ENCODE measurements around the gene SF3B6. TPM values are rescaled to one million over a fixed set of nuclear protein-coding genes. Genes with fewer than 3 reads are reported as not detected.
A peak's percentile ranks its signal among the peaks of the same experiment; 100 is the strongest.

Gene SF3B6
- total RNA-seq, 1 donor from 2014 or later = 102 TPM

DNA sequence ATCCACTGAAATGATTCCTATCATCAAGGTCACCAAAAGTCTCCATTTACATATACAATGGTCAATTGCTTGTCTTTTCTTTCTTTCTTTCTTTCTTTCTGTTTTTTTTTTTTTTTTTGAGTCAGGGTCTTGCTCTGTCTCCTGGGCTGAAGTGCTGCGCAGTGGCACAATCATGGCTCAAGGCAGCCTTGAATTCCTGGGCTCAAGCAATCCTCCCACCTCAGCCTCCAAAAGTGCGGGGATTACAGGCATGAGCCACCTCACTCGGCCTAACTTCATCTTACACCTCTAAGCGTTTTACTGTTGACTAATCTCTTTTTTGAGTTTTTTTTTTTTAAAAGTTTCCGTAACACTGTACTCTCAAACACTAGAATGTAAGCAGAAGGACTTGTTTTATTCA lies 867 bp downstream of the SF3B6 start:
- peaks cover 31% of the 10 kb centered on the region for H3K4me1 Mint-ChIP-seq (ENCODE audit: unreplicated experiment)
- DNase-seq (ENCODE audit: extremely low spot score, unreplicated experiment) = no peak
- no peaks in the 10 kb centered on the region for H3K9me3 Mint-ChIP-seq
- no peaks in the 10 kb centered on the region for H3K27me3 Mint-ChIP-seq
- H3K36me3 Mint-ChIP-seq = peaks cover 24% of the 10 kb centered on the region
- TF ChIP-seq, protein P1, sequence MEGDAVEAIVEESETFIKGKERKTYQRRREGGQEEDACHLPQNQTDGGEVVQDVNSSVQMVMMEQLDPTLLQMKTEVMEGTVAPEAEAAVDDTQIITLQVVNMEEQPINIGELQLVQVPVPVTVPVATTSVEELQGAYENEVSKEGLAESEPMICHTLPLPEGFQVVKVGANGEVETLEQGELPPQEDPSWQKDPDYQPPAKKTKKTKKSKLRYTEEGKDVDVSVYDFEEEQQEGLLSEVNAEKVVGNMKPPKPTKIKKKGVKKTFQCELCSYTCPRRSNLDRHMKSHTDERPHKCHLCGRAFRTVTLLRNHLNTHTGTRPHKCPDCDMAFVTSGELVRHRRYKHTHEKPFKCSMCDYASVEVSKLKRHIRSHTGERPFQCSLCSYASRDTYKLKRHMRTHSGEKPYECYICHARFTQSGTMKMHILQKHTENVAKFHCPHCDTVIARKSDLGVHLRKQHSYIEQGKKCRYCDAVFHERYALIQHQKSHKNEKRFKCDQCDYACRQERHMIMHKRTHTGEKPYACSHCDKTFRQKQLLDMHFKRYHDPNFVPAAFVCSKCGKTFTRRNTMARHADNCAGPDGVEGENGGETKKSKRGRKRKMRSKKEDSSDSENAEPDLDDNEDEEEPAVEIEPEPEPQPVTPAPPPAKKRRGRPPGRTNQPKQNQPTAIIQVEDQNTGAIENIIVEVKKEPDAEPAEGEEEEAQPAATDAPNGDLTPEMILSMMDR (conservative IDR thresholded peaks at IDR 0.05) = no peak
- peak overlapping the region; percentile 97 for H3K4me3 Mint-ChIP-seq
- H3K27ac Mint-ChIP-seq = peak overlapping the region; percentile 95

DNA sequence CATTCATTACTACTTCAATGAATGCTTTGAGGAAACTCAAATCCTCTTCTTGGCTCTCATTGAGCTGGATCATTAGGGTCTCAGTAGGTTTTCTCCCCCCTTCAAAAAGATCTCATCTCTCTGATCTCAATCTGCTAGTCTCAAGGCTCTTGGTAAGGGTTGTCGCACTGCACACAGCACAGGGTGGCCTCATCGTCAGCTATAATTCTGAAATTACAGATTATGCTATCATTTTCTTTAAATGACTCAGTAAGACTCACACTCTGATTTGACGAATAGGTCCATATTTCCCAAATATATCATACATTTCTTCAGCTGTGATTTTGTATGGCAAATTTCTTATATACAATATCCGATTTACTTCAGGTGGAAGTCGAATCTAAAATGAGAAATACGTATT lies 2.3 kb downstream of the SF3B6 start:
- Mint-ChIP-seq H3K27ac (no peak overlapping the region), H3K4me1 (ENCODE audit: unreplicated experiment) (peaks cover 31% of the 10 kb centered on the region), H3K27me3 (no peaks in the 10 kb centered on the region), H3K36me3 (peaks cover 20% of the 10 kb centered on the region), H3K9me3 (no peaks in the 10 kb centered on the region), H3K4me3 (peak overlapping the region; percentile 18)
- no peak for DNase-seq (ENCODE audit: extremely low spot score, unreplicated experiment)
- TF ChIP-seq, protein P1 (conservative IDR thresholded peaks at IDR 0.05) = no peak

DNA sequence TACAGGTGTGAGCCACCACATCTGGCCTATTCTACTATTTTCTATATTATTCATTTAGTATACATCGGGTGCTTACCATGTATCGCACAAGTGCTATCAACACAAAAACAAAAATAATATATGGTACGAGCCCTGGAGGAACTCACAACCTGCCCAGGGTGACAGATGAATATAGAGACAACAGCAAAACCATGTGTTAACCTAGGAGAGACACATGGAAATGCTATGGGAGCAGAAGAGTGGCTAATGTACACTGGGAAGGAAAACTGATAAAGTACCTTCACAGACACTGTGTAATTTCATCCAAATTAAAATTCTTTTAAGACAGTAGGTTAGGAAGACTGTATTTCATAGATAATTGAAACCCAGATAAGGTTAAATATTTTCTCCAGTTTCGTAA lies 3.9 kb downstream of the SF3B6 start:
- H3K27me3 Mint-ChIP-seq = no peaks in the 10 kb centered on the region
- no peak for DNase-seq (ENCODE audit: extremely low spot score, unreplicated experiment)
- TF ChIP-seq, protein P1 (conservative IDR thresholded peaks at IDR 0.05) = no peak
- H3K27ac Mint-ChIP-seq = no peak overlapping the region
- H3K36me3 Mint-ChIP-seq = peaks cover 26% of the 10 kb centered on the region
- H3K4me1 Mint-ChIP-seq (ENCODE audit: unreplicated experiment) = peaks cover 23% of the 10 kb centered on the region
- no peaks in the 10 kb centered on the region for H3K9me3 Mint-ChIP-seq
- no peak overlapping the region for H3K4me3 Mint-ChIP-seq

DNA sequence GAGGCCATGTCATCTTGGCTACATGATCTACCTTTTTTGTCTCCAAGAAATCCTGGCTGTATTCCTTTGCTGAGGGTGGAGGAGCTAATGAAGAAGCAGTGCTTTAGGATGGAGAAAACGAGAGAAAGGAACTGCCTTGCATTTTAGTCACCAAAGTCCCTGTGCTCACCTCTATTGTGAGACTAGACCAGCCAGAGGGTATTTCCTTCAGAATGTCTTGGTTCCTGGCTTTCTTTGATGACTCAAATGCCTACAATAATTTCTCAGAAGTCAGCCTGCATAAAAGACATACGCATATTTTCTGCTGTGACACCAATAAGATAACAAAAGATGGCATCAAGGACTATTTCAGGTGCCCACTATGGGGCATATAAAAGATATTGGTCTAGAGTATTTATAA lies 10.8 kb downstream of the SF3B6 start:
- Mint-ChIP-seq H3K4me1 (ENCODE audit: unreplicated experiment) (no peaks in the 10 kb centered on the region), H3K27ac (no peak overlapping the region), H3K4me3 (no peak overlapping the region), H3K27me3 (no peaks in the 10 kb centered on the region), H3K36me3 (peaks cover 8% of the 10 kb centered on the region), H3K9me3 (no peaks in the 10 kb centered on the region)
- DNase-seq (ENCODE audit: extremely low spot score, unreplicated experiment) = no peak
- TF ChIP-seq, protein P1 (conservative IDR thresholded peaks at IDR 0.05) = no peak

DNA sequence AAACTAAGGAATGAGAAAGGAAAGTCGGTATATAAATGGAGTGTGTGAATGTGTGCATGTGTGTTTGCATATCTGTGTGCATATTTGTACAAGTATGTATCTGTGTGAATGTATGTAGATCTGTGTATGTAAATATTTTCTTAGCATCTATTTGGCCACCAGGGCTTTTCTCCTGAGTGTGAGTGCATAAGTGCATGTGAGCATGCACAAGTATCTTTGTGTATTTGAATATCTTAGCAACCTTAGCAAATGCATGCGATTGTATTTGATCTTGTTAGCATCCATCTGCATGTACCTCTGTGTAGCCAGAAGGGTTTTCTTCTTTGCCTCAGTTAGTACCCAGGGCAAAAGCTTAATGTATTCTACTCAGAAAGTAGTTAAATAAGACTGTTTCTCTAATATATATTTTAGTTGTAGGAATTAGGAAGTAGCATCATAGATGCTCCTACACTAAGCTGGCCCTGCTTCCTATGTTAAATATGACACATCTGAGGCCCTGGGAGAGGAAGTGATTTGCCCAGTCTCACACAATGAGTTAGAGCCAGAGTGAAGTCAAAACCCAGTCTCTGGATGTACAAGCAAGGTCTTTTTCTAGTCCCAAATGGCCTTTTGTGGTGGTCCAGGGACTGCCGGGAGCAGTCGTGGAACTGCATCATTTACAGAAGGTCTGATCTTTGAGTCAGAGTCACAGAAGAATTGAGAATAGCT lies 17.4 kb downstream of the SF3B6 start:
- Mint-ChIP-seq H3K4me3 (no peak overlapping the region), H3K4me1 (ENCODE audit: unreplicated experiment) (no peaks in the 10 kb centered on the region), H3K27ac (no peak overlapping the region), H3K9me3 (no peaks in the 10 kb centered on the region), H3K36me3 (no peaks in the 10 kb centered on the region), H3K27me3 (no peaks in the 10 kb centered on the region)
- DNase-seq (ENCODE audit: extremely low spot score, unreplicated experiment) = no peak
- TF ChIP-seq, protein P1 (conservative IDR thresholded peaks at IDR 0.05) = peak; percentile 19

Data from type B pancreatic cell (in vitro differentiated cells).